Testis (tissue), 2 donors: Measurements from ENCODE around the gene PELI1.

Source experiments
- POLR2A ChIP-seq: fragments of 450-650 bp; IDR thresholded peaks from one replicate; pipeline ENCODE4 v1.6.1; 2017; ENCODE audit warnings: antibody characterized with exemption, mild to moderate bottlenecking, moderate library complexity
- TF ChIP-seq, protein P1 (sequence below), 3 experiments: fragments of 450-650 bp in 2 of 3; fragments of 200-600 bp in 1 of 3; sonication (generic) in 1 of 3; IDR thresholded peaks; one replicate each; pipeline ENCODE4 v1.5.1; 2016 to 2019; ENCODE audit warnings: antibody characterized with exemption in 3 of 3, mild to moderate bottlenecking in 2 of 3, moderate library complexity in 1 of 3

DNA sequence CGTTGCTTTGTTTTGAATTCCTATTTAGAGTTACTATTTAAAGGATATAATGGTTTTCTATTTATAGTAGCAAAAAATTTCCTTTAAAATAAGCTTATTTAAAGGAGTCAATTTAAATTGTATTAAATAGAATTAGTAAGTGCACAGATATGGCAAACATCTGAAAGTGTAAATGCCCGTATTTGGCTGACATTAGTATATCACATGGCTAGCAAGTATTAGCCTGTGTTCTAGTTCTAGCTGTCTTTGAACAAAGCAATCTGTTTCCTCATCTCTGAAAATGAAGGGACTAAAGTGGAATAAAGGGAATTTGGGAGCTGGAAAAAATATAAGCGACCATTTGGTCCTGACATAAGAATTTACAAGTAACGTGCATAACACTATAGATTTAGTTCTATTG lies 32.2 kb downstream of the PELI1 start:
- no peak for TF ChIP-seq POLR2A
- TF ChIP-seq, protein P1, sequence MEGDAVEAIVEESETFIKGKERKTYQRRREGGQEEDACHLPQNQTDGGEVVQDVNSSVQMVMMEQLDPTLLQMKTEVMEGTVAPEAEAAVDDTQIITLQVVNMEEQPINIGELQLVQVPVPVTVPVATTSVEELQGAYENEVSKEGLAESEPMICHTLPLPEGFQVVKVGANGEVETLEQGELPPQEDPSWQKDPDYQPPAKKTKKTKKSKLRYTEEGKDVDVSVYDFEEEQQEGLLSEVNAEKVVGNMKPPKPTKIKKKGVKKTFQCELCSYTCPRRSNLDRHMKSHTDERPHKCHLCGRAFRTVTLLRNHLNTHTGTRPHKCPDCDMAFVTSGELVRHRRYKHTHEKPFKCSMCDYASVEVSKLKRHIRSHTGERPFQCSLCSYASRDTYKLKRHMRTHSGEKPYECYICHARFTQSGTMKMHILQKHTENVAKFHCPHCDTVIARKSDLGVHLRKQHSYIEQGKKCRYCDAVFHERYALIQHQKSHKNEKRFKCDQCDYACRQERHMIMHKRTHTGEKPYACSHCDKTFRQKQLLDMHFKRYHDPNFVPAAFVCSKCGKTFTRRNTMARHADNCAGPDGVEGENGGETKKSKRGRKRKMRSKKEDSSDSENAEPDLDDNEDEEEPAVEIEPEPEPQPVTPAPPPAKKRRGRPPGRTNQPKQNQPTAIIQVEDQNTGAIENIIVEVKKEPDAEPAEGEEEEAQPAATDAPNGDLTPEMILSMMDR (IDR thresholded peaks at IDR 0.05) = no peak
